DND-41 (cell line): ENCODE results near the gene MALAT1.

Experiments
- CTCF ChIP-seq: IDR thresholded peaks from 2 replicates; pipeline ENCODE4 v1.5.1; 2012; ENCODE audit warnings: borderline replicate concordance, low read length, moderate library complexity, mild to moderate bottlenecking; ENCODE audit not compliant: poor library complexity, severe bottlenecking; ENCODE audit errors: extremely low read depth
- EZH2 ChIP-seq: IDR thresholded peaks from 3 replicates; pipeline ENCODE4 v1.6.1; 2012; ENCODE audit warnings: borderline replicate concordance, low read depth, mild to moderate bottlenecking, moderate library complexity, low read length, inconsistent platforms; ENCODE audit not compliant: severe bottlenecking

- TF ChIP-seq CTCF (no peak), EZH2 (no peak)
Measured at GRCh38 chr11:65452806-65453490, 45.9 kb upstream of the MALAT1 start.
